GM10266 (cell line): Measurements from ENCODE around the gene PCSK6.
A peak's percentile ranks its signal among the peaks of the same experiment; 100 is the strongest.

ENCODE experiments used
- DNase-seq: peaks from one replicate; pipeline ENCODE4 v3.0.0; 2012; ENCODE audit errors: extremely low spot score
- TF ChIP-seq, protein P1 (sequence below): IDR thresholded peaks from 2 replicates; pipeline ENCODE4 v1.5.1; 2012; ENCODE audit warnings: mild to moderate bottlenecking, low read depth; ENCODE audit not compliant: control insufficient read depth, insufficient read depth; ENCODE audit errors: missing control alignments

PCSK6 gene

DNA sequence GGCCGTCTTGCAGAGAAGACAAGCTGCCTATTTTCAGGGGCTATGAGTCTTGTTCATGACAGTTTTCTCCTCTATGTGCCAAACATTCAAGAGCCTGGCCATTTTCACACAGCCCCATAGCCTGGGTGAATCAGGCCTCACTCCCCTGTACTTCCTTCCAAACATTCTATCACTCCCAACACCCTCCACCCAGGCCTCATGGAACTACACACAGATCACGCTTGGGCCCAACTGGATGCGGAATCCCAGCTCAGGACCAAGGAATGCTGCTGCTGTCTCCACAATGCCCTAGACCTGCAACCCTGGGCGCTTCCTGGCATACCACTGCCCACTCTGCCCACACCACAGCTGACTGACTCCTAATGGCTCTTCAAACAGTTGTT is 39.4 kb upstream of the PCSK6 start:
- peak; percentile 3 for DNase-seq
- TF ChIP-seq, protein P1, sequence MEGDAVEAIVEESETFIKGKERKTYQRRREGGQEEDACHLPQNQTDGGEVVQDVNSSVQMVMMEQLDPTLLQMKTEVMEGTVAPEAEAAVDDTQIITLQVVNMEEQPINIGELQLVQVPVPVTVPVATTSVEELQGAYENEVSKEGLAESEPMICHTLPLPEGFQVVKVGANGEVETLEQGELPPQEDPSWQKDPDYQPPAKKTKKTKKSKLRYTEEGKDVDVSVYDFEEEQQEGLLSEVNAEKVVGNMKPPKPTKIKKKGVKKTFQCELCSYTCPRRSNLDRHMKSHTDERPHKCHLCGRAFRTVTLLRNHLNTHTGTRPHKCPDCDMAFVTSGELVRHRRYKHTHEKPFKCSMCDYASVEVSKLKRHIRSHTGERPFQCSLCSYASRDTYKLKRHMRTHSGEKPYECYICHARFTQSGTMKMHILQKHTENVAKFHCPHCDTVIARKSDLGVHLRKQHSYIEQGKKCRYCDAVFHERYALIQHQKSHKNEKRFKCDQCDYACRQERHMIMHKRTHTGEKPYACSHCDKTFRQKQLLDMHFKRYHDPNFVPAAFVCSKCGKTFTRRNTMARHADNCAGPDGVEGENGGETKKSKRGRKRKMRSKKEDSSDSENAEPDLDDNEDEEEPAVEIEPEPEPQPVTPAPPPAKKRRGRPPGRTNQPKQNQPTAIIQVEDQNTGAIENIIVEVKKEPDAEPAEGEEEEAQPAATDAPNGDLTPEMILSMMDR = no peak

DNA sequence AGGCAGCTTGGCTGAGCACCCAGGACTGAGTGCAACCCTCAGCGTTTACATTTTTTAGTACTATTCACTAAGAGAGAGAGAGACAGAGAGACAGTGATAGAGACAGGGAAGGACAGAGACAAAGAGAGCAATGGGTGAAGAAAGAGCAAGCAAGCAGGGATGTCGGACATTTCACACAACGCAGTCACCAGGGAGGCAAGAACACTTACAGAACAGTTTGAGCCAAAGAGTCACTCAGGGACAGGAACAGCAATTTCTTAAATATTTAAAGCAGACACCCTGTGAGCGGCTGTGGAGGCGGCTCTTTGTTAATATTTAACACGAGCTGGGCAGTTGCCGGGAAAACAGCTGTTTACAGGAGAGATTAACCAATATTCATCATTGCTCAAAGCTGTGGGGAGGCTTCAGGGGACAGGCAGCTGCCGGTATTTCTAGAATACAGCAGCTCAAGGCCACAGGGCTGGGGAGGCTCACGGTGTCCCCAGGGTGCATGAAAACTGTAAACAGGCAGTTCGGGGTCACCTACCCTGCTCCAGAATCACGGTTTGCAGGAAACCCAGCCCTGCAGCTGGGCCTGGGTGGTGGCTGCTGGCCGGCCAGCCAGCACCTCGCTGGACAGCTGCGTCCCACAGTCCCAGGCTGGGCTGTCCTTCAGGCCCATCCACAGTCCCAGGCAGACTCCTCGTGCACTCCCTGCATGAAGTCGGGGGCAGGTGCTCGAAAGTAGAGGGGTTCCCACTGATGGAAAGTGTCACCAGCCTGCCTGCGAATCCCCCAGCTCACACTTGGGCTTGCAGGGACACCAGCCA is 38.8 kb upstream of the PCSK6 start:
- TF ChIP-seq, protein P1 = no peak

DNA sequence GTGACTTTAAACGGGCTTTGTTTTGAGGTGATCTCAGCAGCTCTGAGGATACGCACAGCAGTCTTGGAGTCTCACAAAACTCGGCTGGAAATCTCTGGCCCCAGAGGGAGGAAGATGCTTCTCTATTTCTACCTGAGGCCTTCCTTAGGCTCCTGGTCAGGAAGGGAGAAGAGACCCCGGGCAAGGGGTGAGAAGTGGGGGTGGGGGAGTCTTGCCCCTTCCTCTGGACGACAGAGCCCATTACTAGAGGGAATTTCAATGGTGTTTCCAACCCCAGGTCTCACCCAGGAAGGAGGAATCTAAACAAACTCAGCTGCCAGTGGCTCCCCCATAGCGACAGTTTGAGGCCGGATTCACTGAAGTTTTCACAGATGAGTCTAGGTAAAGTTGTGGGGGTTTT is 37.4 kb upstream of the PCSK6 start:
- TF ChIP-seq, protein P1 = no peak
- DNase-seq = peak; percentile 8

More for the DNA sequence above, 38.8 kb upstream of the PCSK6 start:
- DNase-seq = peak; percentile 3

DNA sequence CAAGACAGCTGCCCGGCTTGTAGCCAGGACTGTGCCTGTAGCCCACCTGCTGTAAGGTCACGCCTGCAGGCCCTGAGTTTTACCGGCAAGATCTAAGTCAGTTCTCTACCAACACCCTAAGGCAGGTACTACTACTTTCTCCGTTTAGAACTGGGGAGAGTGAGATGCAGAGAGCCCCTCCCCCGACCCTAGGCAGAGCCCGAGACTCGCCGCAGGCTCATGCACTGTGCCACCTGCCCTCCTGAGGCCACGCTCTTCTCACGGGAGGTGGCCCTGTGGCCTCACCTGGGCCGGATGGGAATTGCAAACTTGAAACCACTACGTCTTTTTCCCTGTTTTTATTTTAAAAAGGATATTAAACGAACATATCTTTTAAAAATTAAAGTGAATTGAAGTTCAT is 36.9 kb upstream of the PCSK6 start:
- TF ChIP-seq, protein P1 = no peak

DNA sequence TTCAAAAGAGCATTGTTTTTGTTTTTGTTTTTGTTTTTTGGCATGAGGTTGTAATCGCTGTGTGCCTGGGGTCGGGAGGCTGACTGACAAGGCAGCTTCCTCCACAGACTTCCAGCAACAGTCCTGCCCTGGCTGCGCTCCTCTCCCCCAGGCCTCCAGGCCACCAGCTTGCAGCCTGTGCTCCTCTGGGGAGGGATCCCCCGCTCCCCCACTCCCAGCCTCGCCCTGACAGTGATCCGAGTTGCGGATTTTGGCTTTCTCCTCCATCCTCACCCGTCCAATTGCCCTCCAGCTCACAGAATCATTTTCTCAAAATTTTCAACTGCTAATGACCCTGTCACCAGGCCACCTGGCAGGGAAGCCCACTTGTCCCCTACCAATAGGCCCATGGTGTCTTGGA is 36.5 kb upstream of the PCSK6 start:
- TF ChIP-seq, protein P1 = no peak
- DNase-seq = peak; percentile 4

More for the DNA sequence above, 36.9 kb upstream of the PCSK6 start:
- peak; percentile 8 for DNase-seq

DNA sequence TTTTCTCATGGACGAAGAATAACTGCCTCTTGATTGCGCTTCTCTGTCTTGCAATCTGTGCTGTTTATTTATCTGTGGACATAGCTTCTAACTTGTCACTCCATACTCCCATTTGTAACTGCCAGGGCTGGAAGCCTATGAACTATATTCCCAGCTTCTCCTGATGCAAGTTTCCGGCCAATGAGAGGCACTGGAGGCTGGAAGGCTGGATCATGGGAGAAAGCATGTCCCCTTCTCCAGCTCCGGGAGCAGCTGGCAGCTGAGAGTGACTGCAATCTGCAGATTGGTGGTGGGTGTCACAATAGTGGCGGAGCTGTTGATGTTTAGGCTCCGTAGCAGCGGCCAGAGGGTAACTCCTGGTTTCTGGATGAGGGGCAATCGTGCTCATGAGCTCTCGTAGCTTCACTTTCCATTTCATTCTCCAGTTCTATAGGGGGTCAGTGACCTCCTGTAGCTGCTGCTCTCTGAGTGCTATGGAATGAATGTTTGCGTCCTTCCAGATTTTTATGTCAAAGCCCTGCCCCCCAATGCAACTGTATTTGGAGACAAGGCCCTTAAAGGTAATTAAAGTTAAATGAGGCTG is 35.7 kb upstream of the PCSK6 start:
- DNase-seq = peak; percentile 6
- TF ChIP-seq, protein P1 = no peak

DNA sequence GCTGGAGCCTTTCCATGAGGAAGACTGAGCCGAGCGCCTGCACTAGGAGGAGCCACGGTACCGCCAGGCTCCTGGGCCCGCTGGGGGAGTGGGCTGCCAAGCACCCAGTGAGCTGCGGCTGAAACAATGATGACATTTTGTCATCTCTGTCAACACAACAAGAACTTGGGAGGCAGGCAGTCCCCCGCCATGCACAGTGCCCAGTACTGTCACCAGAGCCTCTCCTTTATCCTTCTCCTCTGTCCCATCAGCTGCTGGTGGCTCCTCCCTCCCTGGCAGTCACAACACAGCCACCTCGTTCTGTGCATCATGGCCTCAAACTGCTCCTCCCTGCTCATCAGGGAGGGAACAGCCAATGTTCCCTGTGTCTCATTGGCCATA is 34.0 kb upstream of the PCSK6 start:
- TF ChIP-seq, protein P1 = no peak
- DNase-seq = peak; percentile 7
